Lower lobe of right lung (tissue), 2 donors: ENCODE data around the gene TMA7. TPM values are rescaled to one million over a fixed set of nuclear protein-coding genes. Genes with fewer than 3 reads are reported as not detected.

Experiments
- ATAC-seq, 2 donors: fragments of 200-7000 bp; cut with Tn5 transposase; one replicate each; pipeline ENCODE4 v1.9.1; 2020 to 2022; ENCODE audit warnings: mild to moderate bottlenecking in 2 of 2, moderate library complexity in 2 of 2
- DNase-seq: peaks from one replicate; pipeline ENCODE4 v3.0.0-alpha.2; 2020
- H3K27ac ChIP-seq: fragments of 200-600 bp; one replicate; pipeline ENCODE4 v1.8.0; 2022
- H3K27me3 ChIP-seq: fragments of 200-600 bp; one replicate; pipeline ENCODE4 v1.8.0; 2022; ENCODE audit warnings: low read depth
- H3K36me3 ChIP-seq: fragments of 200-600 bp; one replicate; pipeline ENCODE4 v1.8.0; 2022; ENCODE audit warnings: mild to moderate bottlenecking
- H3K4me1 ChIP-seq: fragments of 200-600 bp; one replicate; pipeline ENCODE4 v1.8.0; 2022
- H3K4me3 ChIP-seq: fragments of 200-600 bp; one replicate; pipeline ENCODE4 v1.8.0; 2022; ENCODE audit warnings: mild to moderate bottlenecking
- H3K9me3 ChIP-seq: fragments of 200-600 bp; one replicate; pipeline ENCODE4 v1.8.0; 2022
- CTCF ChIP-seq: fragments of 200-600 bp; IDR thresholded peaks from one replicate; pipeline ENCODE4 v1.8.0; 2022; ENCODE audit warnings: antibody characterized with exemption, mild to moderate bottlenecking
- intact Hi-C: fragments of 100-400 bp; cut with DNase I; formaldehyde crosslinking; loops from one replicate; pipeline ENCODE4 v1.11.0; 2022
- total RNA-seq: library from RNA; stranded (reverse); fragmentation: NEBNext Ultra II Directional; extraction: Animal tissue kit (Norgen Biotek cat#: 25700); gene quantifications from one replicate; pipeline ENCODE4 v1.2.1, GENCODE V29; 2021
- donor health status: DM: no; HTN: yes; CAD: no; lungs with severe emphysema.

Gene TMA7
- total RNA-seq, 1 donor from 2014 or later: 153 TPM

- no peak overlapping the region for H3K27ac ChIP-seq
- ATAC-seq (no peak), DNase-seq (no peak)
- H3K4me1 ChIP-seq: peaks cover 40% of the 10 kb centered on the region
- intact Hi-C loops: loop anchor here (5.0 kb wide), 1 partner anchor 34 kb away; no protein-coding TSS in a partner anchor
- TF ChIP-seq CTCF: no peak
- H3K36me3 ChIP-seq: peaks cover 16% of the 10 kb centered on the region
- H3K9me3 ChIP-seq: no peaks in the 10 kb centered on the region
- H3K4me3 ChIP-seq: no peak overlapping the region
- no peaks in the 10 kb centered on the region for H3K27me3 ChIP-seq
These were observed 3.6 kb upstream of the TMA7 start for GRCh38 chr3:48436477-48436787.

DNA sequence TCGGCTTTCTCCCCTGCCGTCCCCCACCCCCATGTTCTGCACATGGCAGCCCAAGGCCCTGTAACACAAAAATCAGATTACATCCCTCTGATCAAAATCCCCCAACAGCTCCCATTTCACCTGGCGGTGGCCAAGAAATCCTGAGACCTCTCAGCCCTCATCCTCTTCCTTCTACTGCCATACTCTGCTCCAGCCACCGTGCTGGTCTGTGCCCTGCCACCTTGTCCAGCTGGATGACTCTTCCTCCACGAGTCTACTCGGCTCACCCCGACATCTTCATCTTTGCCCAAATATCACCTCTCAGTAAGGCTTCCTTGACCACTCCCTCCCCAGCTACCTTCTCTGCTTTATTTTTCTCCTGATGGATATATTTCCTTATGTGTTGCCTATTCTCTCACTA lies 3.2 kb upstream of the TMA7 start:
- no peak overlapping the region for H3K4me3 ChIP-seq
- intact Hi-C loops: loop anchor here (5.0 kb wide), 1 partner anchor 35 kb away; no protein-coding TSS in a partner anchor
- no peak overlapping the region for H3K27ac ChIP-seq

GRCh38 chr3:48437812-48438211 lies 2.2 kb upstream of the TMA7 start:
- intact Hi-C loops: loop anchor here (5.0 kb wide), 1 partner anchor 36 kb away; no protein-coding TSS in a partner anchor

More for the DNA sequence above, 3.2 kb upstream of the TMA7 start:
- Histone ChIP-seq H3K9me3 (no peaks in the 10 kb centered on the region), H3K36me3 (peaks cover 20% of the 10 kb centered on the region), H3K4me1 (peaks cover 44% of the 10 kb centered on the region), H3K27me3 (no peaks in the 10 kb centered on the region)
- no peak for TF ChIP-seq CTCF
- ATAC-seq: no peak
- no peak for DNase-seq

GRCh38 chr3:48440590-48440958 lies 517 bp downstream of the TMA7 start:
- Histone ChIP-seq H3K4me1 (peaks cover 29% of the 10 kb centered on the region), H3K36me3 (peaks cover 39% of the 10 kb centered on the region), H3K4me3 (peak overlapping the region; percentile 87), H3K27ac (peak overlapping the region; percentile 98), H3K27me3 (no peaks in the 10 kb centered on the region), H3K9me3 (no peaks in the 10 kb centered on the region)
- TF ChIP-seq CTCF: no peak
- intact Hi-C loops: no loop called here
- DNase-seq: no peak
- peak; percentile 0 to 24 for ATAC-seq

More at GRCh38 chr3:48437812-48438211, 2.2 kb upstream of the TMA7 start:
- Histone ChIP-seq H3K27me3 (no peaks in the 10 kb centered on the region), H3K27ac (no peak overlapping the region), H3K9me3 (no peaks in the 10 kb centered on the region), H3K4me1 (peaks cover 46% of the 10 kb centered on the region), H3K4me3 (no peak overlapping the region), H3K36me3 (peaks cover 22% of the 10 kb centered on the region)
- no peak for ATAC-seq
- DNase-seq: no peak
- no peak for TF ChIP-seq CTCF

DNA sequence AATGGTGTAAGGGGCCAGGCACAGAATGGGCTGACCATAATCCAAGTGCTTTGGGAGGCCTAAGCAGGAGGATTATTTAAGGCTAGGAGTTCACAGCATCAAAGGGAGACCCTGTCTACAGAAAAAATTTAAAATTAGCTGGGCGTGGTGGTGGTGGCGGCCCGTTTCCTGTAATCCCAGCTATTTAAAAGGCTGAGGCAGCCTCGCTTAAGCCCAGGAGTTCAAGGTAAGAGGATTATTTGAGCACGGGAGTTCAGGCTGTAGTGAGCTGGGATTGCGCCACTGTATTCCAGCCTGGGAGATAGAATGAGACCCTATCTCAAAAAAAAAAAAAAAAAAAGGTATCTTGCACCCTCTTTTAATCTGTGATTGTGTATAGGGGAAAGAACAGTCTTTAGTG lies 1.9 kb downstream of the TMA7 start:
- intact Hi-C loops: no loop called here
- Histone ChIP-seq H3K9me3 (no peaks in the 10 kb centered on the region), H3K27ac (no peak overlapping the region), H3K27me3 (no peaks in the 10 kb centered on the region), H3K4me1 (peaks cover 26% of the 10 kb centered on the region), H3K36me3 (peaks cover 39% of the 10 kb centered on the region), H3K4me3 (no peak overlapping the region)
- DNase-seq: no peak
- no peak for TF ChIP-seq CTCF
- ATAC-seq: no peak
